NT2/D1 (cell line): Measurements from ENCODE around the gene ZBTB40.

Experiments used
- YY1 ChIP-seq: IDR thresholded peaks from 2 replicates; pipeline ENCODE4 v1.6.1; 2011; ENCODE audit not compliant: insufficient read length, insufficient read depth
- ZNF274 ChIP-seq: IDR thresholded peaks from 2 replicates; pipeline ENCODE4 v1.6.1; 2011; ENCODE audit warnings: mild to moderate bottlenecking, low read depth, low read length

GRCh38 chr1:22507587-22507986 is 55.9 kb downstream of the ZBTB40 start:
- TF ChIP-seq ZNF274 (no peak), YY1 (no peak)
